Peyer's patch (tissue), 4 donors: ENCODE results near the gene RPS18. TPM values are rescaled to one million over a fixed set of nuclear protein-coding genes. Genes with fewer than 3 reads are reported as not detected.

ENCODE experiments used
- DNase-seq, 3 donors: peaks; one replicate each; pipeline ENCODE4 v3.0.0-alpha.2; 2017 to 2019
- H3K27ac ChIP-seq, 4 donors: fragments of 200-600 bp; sonication (generic); one replicate each; pipeline ENCODE4 v1.5.1; 2016 to 2019
- H3K27me3 ChIP-seq, 2 donors: fragments of 200-600 bp; sonication (generic); one replicate each; pipeline ENCODE4 v1.5.1; 2019
- H3K36me3 ChIP-seq, 3 donors: fragments of 200-600 bp; sonication (generic); one replicate each; pipeline ENCODE4 v1.5.1; 2016 to 2019
- H3K4me1 ChIP-seq, 4 donors: fragments of 200-600 bp; sonication (generic); one replicate each; pipeline ENCODE4 v1.5.1; 2016 to 2019
- H3K4me3 ChIP-seq, 4 donors: fragments of 200-600 bp; sonication (generic); 1 replicate in 3 of 4; 2 replicates in 1 of 4; pipeline ENCODE4 v1.5.1; 2016 to 2019; ENCODE audit warnings: mild to moderate bottlenecking in 1 of 4
- H3K9me3 ChIP-seq, 4 donors: fragments of 200-600 bp; sonication (generic); one replicate each; pipeline ENCODE4 v1.5.1; 2016 to 2019; ENCODE audit warnings: mild to moderate bottlenecking in 1 of 4
- POLR2A ChIP-seq, 2 donors: fragments of 450-650 bp; IDR thresholded peaks; one replicate each; pipeline ENCODE4 v1.5.1; 2017; ENCODE audit warnings: antibody characterized with exemption in 2 of 2, mild to moderate bottlenecking in 2 of 2, moderate library complexity in 2 of 2
- total RNA-seq, 4 donors: library from RNA; depleted of rRNA; stranded (reverse); fragments of >200 nt; gene quantifications; one replicate each; pipeline ENCODE4 v1.1.0, GENCODE V29; 2016
- TF ChIP-seq, protein P1 (sequence below), 6 experiments: fragments of 450-650 bp in 4 of 6; fragments of 200-600 bp in 2 of 6; sonication (generic) in 1 of 6; IDR thresholded peaks; one replicate each; pipeline ENCODE4 v1.5.1; 2017 to 2019; ENCODE audit warnings: antibody characterized with exemption in 6 of 6, mild to moderate bottlenecking in 3 of 6, moderate library complexity in 1 of 6

The RPS18 gene
- total RNA-seq, 4 donors from 2014 or later = 697 to 1,875 (median 903) TPM

DNA sequence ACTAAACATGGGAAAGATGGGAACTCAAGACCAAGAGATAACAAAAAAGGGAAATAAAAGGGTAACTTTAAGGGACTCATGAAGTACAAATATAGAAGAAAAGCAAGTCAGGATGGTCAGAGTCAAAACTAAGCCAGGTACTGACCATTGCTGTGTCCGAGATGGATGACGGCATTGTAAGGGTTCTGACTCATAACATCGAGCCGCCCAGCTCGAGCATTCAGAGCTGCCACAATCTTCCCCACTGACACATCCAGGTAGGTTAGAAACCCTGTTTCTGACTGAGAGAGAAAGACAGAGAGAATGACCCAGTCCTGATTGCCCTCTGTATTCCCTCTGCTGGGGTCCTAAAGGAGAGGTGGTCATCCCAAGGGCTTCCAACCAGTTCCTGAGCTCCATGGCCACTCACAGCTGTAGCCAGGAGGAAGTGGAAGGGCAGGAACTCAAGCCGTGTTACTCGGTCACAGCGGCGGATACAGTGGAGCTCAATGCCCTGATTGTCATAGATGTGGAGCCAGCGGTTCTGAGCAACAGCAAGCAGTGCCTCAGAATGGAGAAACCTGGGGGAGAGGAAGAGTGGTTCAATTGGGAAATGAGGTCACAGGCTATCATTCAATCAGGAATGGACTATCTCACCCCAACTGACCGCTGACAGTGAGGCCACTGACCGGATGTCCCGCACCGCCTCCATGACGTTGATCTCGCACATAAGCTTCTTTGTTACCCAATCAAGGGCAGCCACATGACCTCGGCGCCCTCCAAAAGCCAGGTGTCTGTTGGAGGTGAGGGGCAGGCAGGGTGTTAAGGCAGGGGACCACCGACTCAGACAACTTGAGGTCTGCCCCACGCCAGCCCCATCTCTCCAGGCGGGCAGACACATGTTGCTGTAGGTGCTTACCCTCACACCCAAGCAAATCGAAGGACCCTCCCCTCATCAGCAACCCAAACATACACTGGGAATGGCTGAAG, 15.4 kb downstream of the RPS18 start:
- no peaks in the 10 kb centered on the region for H3K27me3 ChIP-seq
- H3K4me1 ChIP-seq = peaks cover 5 to 20% (median 11%) of the 10 kb centered on the region in 4 donors
- H3K36me3 ChIP-seq = peaks cover 0 to 50% (median 0%) of the 10 kb centered on the region in 3 donors
- no peaks in the 10 kb centered on the region for H3K9me3 ChIP-seq
- H3K4me3 ChIP-seq = no peak overlapping the region
- no peak overlapping the region for H3K27ac ChIP-seq
- no peak for DNase-seq
- TF ChIP-seq, protein P1, sequence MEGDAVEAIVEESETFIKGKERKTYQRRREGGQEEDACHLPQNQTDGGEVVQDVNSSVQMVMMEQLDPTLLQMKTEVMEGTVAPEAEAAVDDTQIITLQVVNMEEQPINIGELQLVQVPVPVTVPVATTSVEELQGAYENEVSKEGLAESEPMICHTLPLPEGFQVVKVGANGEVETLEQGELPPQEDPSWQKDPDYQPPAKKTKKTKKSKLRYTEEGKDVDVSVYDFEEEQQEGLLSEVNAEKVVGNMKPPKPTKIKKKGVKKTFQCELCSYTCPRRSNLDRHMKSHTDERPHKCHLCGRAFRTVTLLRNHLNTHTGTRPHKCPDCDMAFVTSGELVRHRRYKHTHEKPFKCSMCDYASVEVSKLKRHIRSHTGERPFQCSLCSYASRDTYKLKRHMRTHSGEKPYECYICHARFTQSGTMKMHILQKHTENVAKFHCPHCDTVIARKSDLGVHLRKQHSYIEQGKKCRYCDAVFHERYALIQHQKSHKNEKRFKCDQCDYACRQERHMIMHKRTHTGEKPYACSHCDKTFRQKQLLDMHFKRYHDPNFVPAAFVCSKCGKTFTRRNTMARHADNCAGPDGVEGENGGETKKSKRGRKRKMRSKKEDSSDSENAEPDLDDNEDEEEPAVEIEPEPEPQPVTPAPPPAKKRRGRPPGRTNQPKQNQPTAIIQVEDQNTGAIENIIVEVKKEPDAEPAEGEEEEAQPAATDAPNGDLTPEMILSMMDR (IDR thresholded peaks at IDR 0.05) = no peak
- no peak for TF ChIP-seq POLR2A (IDR thresholded peaks at IDR 0.05)

DNA sequence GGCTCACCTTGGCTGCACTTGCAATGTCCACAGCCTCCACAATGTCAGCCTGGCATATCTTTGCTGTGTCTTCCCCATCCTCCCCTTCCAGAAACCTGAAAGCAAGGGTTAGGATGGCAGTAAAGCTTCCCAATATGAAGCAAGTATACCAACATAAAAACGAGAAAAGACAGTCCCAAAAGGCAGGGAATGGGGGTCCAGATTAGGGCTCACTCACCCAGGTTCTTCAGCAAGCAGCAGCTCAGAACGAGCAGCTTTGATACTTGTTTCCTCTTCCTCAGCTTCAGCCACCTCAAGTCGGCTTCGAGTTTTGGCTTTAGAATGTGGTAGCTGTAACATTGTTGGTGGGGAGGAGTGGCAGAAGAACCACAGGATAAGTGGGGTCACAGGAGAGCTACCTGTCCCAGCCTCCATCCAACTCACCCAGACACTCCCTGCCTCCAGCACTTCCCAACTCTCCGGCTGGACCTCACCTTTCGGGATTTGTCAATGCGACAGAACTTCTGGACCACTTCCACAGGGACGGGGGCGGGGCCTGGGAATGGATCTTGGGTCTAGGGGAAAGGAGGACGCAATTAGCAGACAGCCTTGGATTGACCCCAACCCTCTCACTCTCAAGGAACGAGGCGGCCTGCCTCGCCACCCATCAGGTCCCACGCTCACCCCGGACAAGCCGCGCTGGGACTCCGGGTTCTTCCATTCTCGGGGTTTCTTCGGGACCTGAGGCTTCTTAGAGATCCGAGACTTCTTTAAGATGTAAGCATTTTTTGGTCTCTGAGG, 16.5 kb downstream of the RPS18 start:
- TF ChIP-seq POLR2A (IDR thresholded peaks at IDR 0.05) = no peak
- TF ChIP-seq, protein P1 (IDR thresholded peaks at IDR 0.05) = no peak
- Histone ChIP-seq H3K9me3 (no peaks in the 10 kb centered on the region), H3K27me3 (no peaks in the 10 kb centered on the region), H3K36me3 (peaks cover 0 to 60% (median 0%) of the 10 kb centered on the region in 3 donors), H3K27ac (peak overlapping the region in 3 of 4 donors; percentile 60 to 80 (median 71)), H3K4me3 (peak overlapping the region; percentile 66 to 86 (median 70)), H3K4me1 (peaks cover 5 to 20% (median 11%) of the 10 kb centered on the region in 4 donors)
- DNase-seq = no peak

DNA sequence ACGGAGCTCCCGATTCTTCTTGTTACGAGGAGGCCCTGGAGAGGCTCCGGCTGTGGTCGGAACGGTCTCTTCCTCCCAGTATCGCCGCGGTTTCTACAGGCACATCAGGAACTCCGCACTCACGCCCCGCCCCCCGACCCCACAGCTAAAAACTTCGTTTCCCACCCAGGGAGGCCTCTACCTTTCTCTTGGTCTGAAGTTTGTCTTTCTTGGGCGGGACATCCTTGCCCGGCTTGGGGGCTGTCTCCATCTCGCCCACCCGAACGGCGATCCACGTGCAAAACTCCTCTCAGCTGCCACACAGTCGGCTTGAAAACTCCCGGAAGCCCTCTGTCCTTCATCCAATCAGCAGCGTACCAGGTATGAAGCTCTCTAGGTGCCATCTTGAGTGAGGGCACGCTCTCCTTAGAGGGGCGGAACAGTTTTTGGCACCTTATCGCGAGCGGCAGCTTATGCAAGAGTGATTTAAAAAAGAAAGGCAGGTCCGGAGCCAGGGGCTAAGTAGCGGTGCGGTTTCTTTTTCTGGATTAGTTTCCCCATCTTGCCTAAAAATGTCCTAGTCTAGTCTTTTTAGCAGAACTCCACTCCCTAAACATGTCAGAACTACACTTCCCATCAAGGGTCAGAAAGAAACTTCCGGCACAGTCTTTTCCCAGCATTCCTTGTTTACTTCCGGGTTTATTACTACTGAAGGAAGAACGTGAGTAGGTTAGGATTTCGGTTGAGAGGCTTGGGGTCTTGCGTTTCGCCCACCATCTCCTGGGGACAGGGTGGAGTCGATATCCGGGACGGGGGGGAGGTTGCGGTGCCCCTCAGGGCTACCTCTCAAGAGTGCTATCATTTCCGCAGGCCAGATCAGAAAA, 17.3 kb downstream of the RPS18 start, which contains the start of the genes PFDN6 and WDR46:
Gene PFDN6, plus strand, starts transcription at position 681 of the 863 bp plus-strand sequence. CDS start 256 bp downstream, outside the sequence.
Gene WDR46, minus strand, starts transcription at position 319 of the 863 bp plus-strand sequence. Its CDS starts 69 bp downstream, at position 250.
- peak within 1 kb of the TSS; percentile 66 to 86 (median 70) for H3K4me3 ChIP-seq
- H3K36me3 ChIP-seq = peaks cover 0 to 62% (median 0%) of the 10 kb centered on the region in 3 donors
- no peaks in the 10 kb centered on the region for H3K27me3 ChIP-seq
- TF ChIP-seq, protein P1 (IDR thresholded peaks at IDR 0.05) = no peak
- TF ChIP-seq POLR2A (IDR thresholded peaks at IDR 0.05) = peak in 1 of 2 donors; percentile 16
- H3K27ac ChIP-seq = peak within 1 kb of the TSS; percentile 60 to 80 (median 69)
- peak; percentile 82 to 93 (median 82) for DNase-seq
- no peaks in the 10 kb centered on the region for H3K9me3 ChIP-seq
- H3K4me1 ChIP-seq = peaks cover 5 to 20% (median 11%) of the 10 kb centered on the region in 4 donors

DNA sequence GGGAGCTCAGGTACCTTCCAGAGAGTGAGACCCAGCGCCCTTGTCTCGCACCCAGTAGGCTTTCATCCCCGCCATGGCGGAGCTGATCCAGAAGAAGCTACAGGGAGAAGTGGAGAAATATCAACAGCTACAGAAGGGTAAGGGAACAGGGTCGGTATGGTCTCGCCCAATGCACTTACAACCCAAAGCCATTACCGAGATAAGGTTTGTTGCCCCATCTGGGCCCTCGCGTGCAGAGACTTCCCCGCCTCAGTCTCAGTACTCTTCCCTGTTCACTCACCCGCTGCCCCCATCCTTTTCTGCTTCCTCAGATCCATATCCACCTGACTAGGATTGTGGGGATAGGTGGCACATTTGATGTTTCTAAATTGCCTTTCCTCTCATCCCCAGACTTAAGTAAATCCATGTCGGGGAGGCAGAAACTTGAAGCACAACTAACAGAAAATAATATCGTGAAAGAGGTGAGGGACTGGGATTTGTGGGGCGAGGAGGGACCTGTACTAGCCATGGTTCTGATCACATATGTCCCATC, 18.0 kb downstream of the RPS18 start:
- DNase-seq = no peak
- H3K9me3 ChIP-seq = no peaks in the 10 kb centered on the region
- no peaks in the 10 kb centered on the region for H3K27me3 ChIP-seq
- peak overlapping the region; percentile 66 to 86 (median 70) for H3K4me3 ChIP-seq
- no peak for TF ChIP-seq POLR2A (IDR thresholded peaks at IDR 0.05)
- TF ChIP-seq, protein P1 (IDR thresholded peaks at IDR 0.05) = no peak
- H3K27ac ChIP-seq = peak overlapping the region; percentile 60 to 80 (median 69)
- H3K36me3 ChIP-seq = peaks cover 0 to 56% (median 0%) of the 10 kb centered on the region in 3 donors
- H3K4me1 ChIP-seq = peaks cover 5 to 20% (median 11%) of the 10 kb centered on the region in 4 donors
